Measurements from ENCODE around the gene SRP9.
"Not testable (repeated sequence)": the region's sequence is repeated elsewhere in the genome, so short reads cannot be mapped to it uniquely, and the experiment has no call there.

SRP9 gene

GRCh38 chr1:225774281-225775147, 3.1 kb upstream of the SRP9 start:
- DNase-seq (ENCODE audit: low read depth): no peak

DNA sequence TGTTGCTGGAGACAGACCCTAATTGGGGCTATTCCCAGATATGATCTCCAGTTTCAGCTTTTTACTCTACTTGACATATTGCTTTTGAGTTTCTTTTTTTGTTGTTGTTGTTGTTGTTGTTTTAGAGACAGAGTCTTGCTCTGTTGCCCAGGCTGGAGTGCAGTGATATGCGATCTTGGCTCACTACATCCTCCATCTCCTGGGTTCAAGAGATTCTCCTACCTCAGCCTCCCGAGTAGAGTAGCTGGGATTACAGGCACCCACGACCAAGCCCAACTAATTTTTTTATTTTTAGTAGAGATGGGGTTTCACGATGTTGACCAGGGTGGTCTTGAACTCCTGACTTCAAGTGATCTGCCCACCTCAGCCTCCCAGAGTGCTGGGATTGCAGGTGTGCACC, 1.3 kb upstream of the SRP9 start:
- DNase-seq (ENCODE audit: low read depth): no peak

DNA sequence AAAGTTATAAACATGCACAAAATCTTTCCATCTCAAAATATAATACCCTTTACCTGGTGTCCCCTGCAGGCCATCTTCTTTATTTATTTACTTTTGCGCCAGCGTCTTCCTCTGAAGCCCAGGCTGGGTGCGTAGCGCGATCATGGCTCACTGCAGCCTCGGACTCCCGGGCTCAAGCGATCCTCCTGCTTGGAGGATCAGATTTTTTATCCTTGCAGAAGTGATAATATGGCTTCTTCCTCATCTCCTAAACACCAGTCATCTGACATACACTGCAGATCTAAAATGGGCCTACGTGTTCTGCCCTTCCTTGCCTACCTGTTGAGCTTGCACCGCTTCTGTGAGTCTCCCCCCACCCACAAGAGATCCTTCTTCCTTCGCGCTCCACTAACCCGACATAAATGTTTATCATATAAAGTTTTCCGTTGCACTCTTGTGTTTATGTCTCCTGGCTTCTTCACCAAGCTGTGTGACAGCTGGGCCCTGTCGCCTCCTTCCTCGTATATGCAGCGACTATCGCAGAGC, 506 bp upstream of the SRP9 start:
- no peak for DNase-seq (ENCODE audit: low read depth)

DNA sequence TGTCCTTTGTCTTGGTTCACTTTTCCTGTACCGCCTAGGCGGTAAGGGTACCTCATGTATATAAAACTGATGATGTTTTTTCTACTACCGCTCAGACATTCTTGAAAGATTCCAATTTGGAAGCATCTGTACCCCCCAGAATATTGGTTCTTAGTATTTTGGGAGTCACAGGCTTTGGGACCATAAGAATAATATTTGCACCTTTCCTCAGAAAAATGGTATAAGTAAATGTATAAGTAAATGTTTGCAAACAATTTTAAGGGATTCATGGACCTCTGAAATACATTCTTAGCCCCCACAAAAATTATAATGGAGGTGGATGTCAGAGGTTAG, 677 bp downstream of the SRP9 start:
- DNase-seq (ENCODE audit: low read depth): no peak

- DNase-seq (ENCODE audit: low read depth): not testable (repeated sequence)
These were observed 1.5 kb downstream of the SRP9 start for GRCh38 chr1:225779165-225779564.

DNA sequence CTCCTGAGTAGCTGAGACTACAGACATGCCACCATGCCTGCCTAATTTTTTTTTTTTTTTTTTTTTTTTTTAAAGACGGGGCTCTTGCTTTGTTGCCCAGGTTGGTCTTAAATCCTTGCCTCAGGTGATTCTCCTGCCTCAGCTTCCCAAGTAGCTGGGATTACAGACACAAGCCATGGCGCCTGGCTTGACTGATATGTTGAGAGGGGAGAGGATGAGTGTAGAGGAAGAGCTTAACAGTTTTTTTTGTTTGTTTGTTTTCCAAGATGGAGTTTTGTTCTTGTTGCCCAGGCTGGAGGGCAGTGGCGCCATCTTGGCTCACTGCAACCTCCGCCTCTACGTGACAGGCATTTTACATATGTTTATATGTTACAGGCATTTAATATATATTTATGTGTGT, 2.5 kb downstream of the SRP9 start:
- no peak for DNase-seq (ENCODE audit: low read depth)

DNA sequence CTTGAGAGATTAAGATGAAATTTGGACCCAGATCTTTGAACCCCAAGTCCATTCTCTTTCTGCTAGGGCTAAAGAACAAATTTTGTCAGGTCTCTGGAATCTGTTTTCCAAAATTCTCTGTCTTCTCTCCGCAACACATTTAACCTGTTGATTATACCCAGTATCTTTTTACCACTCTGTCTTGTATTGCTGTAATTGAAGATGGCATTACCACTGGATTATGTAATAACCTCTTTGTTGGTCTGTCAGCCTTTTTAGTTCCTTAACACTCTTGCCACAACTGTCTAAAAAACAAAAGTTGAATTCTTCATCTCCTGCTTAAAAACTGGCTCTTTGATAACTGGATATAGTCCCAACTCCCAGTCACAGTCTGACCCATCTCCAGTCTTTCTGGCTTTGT, 3.0 kb downstream of the SRP9 start:
- no peak for DNase-seq (ENCODE audit: low read depth)

GRCh38 chr1:225789142-225789541, 11.5 kb downstream of the SRP9 start:
- DNase-seq (ENCODE audit: low read depth): not testable (repeated sequence)

- no peak for DNase-seq (ENCODE audit: low read depth)
These were observed 17.3 kb downstream of the SRP9 start for GRCh38 chr1:225794954-225795353.

GRCh38 chr1:225796097-225796496, 18.5 kb downstream of the SRP9 start:
- not testable (repeated sequence) for DNase-seq (ENCODE audit: low read depth)

- DNase-seq (ENCODE audit: low read depth): not testable (repeated sequence)
These were observed 23.5 kb downstream of the SRP9 start for GRCh38 chr1:225801146-225801545.

DNA sequence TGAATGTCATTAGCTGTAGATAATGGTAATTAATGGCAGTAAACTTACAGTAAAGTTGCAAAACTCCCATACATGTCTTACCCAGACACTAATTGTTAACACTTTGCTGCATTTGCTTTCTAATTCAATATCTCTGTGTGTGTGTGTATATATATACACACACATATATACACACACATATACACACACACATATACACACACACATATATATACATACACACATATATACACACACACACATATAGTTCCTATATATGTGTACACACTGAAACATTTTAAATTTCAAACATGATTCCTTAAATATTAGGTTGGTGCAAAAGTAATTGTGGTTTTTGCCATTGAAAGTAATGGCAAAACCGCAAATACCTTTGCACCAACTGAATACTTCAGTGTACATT, 28.6 kb downstream of the SRP9 start:
- DNase-seq (ENCODE audit: low read depth): no peak

DNA sequence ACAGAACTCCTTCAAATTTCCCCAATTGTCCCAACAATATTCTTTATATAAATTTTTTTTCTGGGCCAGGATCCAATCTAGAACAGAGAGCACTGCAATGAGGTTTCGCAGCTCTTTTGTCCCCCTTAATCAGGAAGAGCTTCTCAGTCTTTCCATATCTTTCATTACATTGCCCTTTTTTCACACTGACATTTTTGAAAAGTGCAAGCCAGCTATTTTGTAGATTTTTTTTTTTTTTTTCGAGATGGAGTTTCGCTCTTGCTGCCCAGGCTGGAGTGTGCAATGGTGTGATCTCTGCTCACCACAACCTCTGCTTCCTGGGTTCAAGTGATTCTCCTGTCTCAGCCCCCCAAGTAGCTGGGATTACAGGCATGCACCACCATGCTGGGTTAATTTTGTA, 29.1 kb downstream of the SRP9 start:
- not testable (repeated sequence) for DNase-seq (ENCODE audit: low read depth)

DNA sequence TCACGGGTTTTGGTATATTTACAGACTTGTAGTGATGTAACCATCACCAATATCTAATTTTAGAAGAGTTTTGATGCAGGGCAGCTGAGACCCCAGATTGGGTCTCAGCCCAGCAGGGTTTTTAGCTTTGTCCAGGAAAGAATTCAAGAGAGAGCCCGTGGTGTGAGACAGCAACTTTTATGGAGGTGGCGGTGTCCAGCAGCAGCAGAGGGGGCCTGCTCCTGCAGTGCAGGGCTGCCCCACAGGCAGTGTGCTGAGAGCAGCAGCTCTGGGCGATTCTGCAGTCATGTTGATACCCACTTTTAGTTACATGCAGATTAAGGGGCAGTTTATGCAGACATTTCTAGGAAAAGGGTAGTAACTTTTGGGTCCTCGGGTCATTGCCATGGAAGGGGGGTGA, 30.5 kb downstream of the SRP9 start:
- no peak for DNase-seq (ENCODE audit: low read depth)

- DNase-seq (ENCODE audit: low read depth): peak; percentile 43
These were observed 32.4 kb downstream of the SRP9 start, which contains the start of gene EPHX1 for GRCh38 chr1:225809842-225810578. EPHX1 (plus strand) TSS chr1:225810124; CDS start chr1:225828730, 18,606 bp downstream.

DNA sequence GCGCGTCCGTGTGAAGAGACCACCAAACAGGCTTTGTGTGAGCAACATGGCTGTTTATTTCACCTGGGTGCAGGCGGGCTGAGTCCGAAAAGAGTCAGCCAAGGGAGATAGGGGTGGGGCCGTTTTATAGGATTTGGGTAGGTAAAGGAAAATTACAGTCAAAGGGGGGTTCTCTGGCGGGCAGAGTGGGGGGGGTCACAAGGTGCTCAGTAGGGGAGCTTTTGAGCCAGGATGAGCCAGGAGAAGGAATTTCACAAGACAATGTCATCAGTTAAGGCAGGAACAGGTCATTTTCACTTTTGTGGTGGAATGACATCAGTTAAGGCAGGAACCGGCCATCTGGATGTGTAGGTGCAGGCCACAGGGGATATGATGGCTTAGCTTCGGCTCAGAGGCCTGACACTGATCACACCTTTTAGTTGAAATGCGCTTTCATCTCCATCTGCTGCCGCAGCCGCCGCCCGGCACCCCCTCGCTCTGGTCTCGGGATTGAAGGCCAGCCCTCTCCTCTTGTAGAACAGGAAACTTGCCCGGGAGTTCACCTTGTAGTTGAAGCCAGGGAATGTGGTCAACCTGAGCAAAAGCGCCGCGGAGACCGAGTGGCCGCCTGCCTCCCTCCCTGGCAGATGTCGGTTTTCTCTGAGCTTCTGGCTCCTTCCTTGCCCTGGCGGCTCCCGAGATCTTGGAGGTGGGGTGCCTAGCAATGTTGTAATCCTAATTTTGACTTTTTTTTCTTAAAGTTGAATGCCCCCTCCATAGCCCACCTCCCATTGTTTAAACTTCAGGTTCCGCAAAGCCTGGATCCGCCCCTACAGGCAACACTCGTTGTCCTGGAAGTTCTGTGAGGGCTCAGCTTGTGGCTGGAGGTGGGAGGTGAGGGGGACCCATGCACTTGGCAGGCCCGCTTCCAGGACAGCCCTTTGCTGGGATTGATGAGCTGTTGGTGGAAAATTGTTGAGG, 33.2 kb downstream of the SRP9 start:
- DNase-seq (ENCODE audit: low read depth): not testable (repeated sequence)

- DNase-seq (ENCODE audit: low read depth): no peak
These were observed 34.2 kb downstream of the SRP9 start for GRCh38 chr1:225811622-225812487.

DNA sequence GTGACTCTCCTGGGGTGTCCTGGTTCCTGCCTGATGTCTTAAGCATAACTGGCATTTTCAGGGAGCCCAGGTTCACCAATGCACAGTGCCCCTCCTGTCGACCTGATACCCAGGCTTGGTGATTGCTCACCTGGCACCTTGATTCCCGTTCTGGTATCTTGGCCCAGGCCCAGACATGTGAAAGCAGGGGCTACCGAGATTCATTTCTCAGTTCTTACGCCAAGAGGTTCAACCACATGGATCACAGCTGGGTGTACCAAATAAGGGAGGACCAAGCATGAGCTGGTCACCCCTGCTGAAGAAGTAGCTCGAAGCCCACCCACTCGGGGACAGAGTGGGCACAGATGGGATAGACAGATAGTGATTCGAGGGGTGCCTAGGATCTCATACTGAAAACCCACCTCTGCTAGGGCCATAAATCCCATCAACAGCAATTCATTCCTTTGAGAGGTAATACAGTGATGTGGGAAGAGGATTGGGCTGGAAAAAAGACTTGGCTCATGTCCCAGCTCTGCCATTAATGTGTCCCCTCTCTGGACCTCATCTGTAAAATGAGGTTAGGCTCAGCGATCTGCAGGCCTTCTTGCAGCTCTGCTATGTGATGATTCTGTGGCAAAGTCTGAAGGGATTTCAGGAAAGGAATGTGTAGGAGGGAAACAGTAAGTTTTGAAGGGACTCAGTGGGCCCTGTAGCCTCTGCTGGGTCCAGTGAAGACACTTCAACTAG, 35.0 kb downstream of the SRP9 start:
- DNase-seq (ENCODE audit: low read depth): no peak

DNA sequence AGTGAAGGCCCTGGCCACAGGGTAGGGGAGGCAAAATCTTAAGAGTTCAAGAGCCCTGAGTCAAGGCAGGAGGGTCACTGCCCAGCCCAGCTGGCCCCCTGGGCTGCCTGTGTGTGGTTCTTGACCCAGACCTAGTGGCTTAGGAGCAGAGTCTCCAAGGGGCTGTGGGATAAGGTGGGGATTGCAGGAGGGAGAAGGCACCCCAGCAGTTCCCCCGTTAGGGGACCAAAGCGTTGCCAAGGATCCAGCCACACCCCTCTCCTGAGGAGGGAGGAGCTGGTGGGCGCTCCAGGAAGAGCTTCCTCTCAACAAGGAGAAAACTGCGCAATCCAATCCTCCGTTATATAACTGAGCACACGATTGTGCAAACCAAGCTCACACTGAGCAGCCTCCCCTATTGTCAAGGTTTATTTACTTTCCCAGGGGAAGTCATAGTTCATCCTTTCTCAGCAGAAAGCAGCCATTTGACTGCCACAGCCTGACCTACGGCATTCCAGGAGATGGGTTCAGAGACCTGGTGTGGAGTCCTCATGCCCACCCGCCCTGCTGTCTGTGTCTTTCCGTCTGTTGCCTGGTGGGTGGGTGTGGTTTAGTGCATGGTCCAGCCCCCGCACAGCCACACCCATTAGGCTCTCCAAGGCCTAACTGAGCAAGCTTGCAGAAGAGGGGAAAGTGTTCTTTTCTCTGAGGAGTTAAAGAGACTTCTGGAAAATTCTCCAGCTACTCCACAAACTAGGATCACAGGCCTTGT, 35.8 kb downstream of the SRP9 start:
- no peak for DNase-seq (ENCODE audit: low read depth)

GRCh38 chr1:225814381-225814780, 36.8 kb downstream of the SRP9 start:
- DNase-seq (ENCODE audit: low read depth): no peak

Data from activated T-cell treated with anti-CD3 and anti-CD28 coated beads for 1 hour (primary cell).